HepG2 (cell line): ENCODE measurements around the gene ZNF488.

Experiments
- CCAR2 ChIP-seq: fragments of 200-400 bp; formaldehyde crosslinking; optimal IDR thresholded peaks from 2 replicates; pipeline ENCODE3; 2018; ENCODE audit warnings: low read depth, mild to moderate bottlenecking, low read length, moderate library complexity
- KDM4B ChIP-seq: sonication (generic); formaldehyde crosslinking; IDR thresholded peaks from 2 replicates; pipeline ENCODE4 v1.4.0; 2020; ENCODE audit warnings: missing genetic modification reagents
- POLR2AphosphoS5 ChIP-seq: IDR thresholded peaks from 2 replicates; pipeline ENCODE4 v1.6.1; 2012; ENCODE audit warnings: low read depth, low read length
- TF ChIP-seq, protein P1 (sequence below): sonication (generic); formaldehyde crosslinking; IDR thresholded peaks from 2 replicates; pipeline ENCODE4 v1.5.0; 2020; ENCODE audit warnings: mild to moderate bottlenecking, missing genetic modification reagents, moderate library complexity

DNA sequence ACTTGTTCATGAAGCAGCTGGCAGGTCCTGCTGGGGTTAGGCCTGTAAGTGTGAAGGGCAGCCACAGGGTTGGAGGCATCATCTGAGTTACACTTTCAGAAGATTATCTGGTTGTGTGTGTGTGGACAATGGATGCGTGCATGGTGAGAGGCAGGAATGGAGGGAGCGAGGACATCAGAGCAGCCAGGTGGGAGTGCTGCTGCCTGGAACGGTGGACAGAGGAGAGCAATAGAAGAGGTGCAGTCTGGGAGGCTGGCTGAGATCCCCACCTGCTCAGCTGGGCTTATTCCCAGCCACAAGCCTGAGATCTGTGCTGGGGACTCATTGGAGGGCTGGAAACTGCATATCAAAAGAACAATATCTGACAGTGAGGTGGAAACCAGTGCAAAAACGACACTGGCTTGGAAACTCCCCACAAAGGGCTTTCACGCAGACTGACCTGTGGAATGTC, 17.9 kb downstream of the ZNF488 start:
- TF ChIP-seq CCAR2, result no peak
- no peak for TF ChIP-seq KDM4B (CRISPR knock-in tag)
- no peak for TF ChIP-seq POLR2AphosphoS5
- TF ChIP-seq, protein P1, sequence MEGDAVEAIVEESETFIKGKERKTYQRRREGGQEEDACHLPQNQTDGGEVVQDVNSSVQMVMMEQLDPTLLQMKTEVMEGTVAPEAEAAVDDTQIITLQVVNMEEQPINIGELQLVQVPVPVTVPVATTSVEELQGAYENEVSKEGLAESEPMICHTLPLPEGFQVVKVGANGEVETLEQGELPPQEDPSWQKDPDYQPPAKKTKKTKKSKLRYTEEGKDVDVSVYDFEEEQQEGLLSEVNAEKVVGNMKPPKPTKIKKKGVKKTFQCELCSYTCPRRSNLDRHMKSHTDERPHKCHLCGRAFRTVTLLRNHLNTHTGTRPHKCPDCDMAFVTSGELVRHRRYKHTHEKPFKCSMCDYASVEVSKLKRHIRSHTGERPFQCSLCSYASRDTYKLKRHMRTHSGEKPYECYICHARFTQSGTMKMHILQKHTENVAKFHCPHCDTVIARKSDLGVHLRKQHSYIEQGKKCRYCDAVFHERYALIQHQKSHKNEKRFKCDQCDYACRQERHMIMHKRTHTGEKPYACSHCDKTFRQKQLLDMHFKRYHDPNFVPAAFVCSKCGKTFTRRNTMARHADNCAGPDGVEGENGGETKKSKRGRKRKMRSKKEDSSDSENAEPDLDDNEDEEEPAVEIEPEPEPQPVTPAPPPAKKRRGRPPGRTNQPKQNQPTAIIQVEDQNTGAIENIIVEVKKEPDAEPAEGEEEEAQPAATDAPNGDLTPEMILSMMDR (CRISPR knock-in tag), result no peak
